Left ventricle myocardium inferior (tissue), 1 donor: ENCODE results near the gene PLA2G2F. TPM values are rescaled to one million over a fixed set of nuclear protein-coding genes. Genes with fewer than 3 reads are reported as not detected.

ENCODE experiments used
- DNase-seq: peaks from one replicate; pipeline ENCODE4 v3.0.0-alpha.2; 2020
- H3K27ac ChIP-seq: fragments of 200-600 bp; replicated peaks from 2 replicates; pipeline ENCODE4 v1.8.0; 2021
- H3K27me3 ChIP-seq: fragments of 200-600 bp; 2 replicates; pipeline ENCODE4 v1.8.0; 2021; ENCODE audit warnings: low read depth
- H3K36me3 ChIP-seq: fragments of 200-600 bp; 2 replicates; pipeline ENCODE4 v1.8.0; 2021
- H3K4me1 ChIP-seq: fragments of 200-600 bp; 2 replicates; pipeline ENCODE4 v1.8.0; 2021
- H3K4me3 ChIP-seq: fragments of 200-600 bp; 2 replicates; pipeline ENCODE4 v1.8.0; 2021; ENCODE audit warnings: mild to moderate bottlenecking, moderate library complexity
- H3K9me3 ChIP-seq: fragments of 200-600 bp; replicated peaks from 2 replicates; pipeline ENCODE4 v1.8.0; 2021
- CTCF ChIP-seq: fragments of 200-600 bp; IDR thresholded peaks from 2 replicates; pipeline ENCODE4 v1.8.0; 2021; ENCODE audit warnings: antibody characterized with exemption, mild to moderate bottlenecking, borderline replicate concordance
- intact Hi-C: fragments of 100-400 bp; cut with micrococcal nuclease; formaldehyde crosslinking; loops from one replicate; pipeline ENCODE4 v1.11.0; 2022
- total RNA-seq: library from RNA; stranded (reverse); fragmentation: NEBNext Ultra II Directional; extraction: Animal tissue kit (Norgen Biotek cat#: 25700); gene quantifications from one replicate; pipeline ENCODE4 v1.2.1, GENCODE V29; 2021
- donor health status: DM: no; HTN: yes; CAD: no; lungs with severe emphysema.

PLA2G2F gene
- total RNA-seq, 1 donor from 2014 or later = not detected

DNA sequence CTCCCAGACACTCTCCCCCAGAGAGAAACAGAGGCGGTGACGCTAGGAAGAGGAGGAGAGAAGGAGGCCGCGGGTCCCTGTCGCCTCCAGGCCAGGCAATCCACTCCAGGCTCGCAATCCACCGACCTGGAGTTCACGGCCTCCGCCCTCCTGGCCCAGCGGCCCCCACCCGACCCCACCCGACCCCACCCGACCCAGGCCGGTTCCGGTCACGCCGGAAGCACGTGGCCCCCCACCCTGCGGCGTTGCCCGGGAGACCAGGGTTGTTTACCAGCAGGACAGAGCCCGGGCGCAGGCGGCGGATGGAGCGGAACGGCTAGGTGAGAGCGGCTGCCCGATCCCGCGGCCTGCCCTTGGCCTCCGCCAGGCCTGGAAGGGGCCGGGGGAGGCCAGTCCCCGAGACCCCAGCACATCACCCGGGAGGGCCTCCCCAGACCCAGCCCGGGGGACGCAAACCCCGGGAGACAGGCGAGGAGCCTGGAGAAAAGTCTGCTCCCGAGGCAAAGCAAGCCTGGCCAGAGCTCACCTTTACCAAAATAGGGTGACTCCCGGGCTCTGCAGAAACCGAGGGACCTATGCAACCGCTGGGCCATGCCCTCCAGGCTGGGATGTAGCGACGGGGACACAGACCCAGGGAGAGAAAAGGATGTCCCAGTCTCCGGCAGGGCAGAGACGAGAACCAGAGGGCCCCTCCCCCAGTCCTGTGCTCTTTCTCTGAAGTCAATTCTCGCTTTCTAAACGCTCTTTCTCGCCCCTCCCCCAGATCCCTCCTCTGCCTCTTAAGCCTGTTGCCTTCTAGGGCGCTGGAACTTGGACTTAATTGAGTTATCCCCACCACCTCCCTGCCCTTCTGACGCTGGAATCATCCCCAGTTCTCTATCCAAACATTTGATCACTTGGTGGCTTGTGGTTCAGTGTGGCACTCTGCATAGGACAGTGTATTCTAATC, 47.0 kb downstream of the PLA2G2F start, which contains the start of the genes PLA2G2C and UBXN10:
Gene PLA2G2C (minus strand): TSS at position 685 of the 949 bp plus-strand sequence. CDS start 9,155 bp downstream, outside the sequence.
Gene UBXN10 (plus strand): TSS at position 263 of the 949 bp plus-strand sequence. CDS start 4,466 bp downstream, outside the sequence.
- no peaks in the 10 kb centered on the region for H3K36me3 ChIP-seq
- peak within 1 kb of the TSS; percentile 40 for H3K27ac ChIP-seq
- H3K4me3 ChIP-seq = peak within 1 kb of the TSS; percentile 66
- DNase-seq = peak; percentile 59
- peaks cover 61% of the 10 kb centered on the region for H3K27me3 ChIP-seq
- no peaks in the 10 kb centered on the region for H3K9me3 ChIP-seq
- intact Hi-C loops = no loop called here
- no peak for TF ChIP-seq CTCF
- peaks cover 31% of the 10 kb centered on the region for H3K4me1 ChIP-seq

DNA sequence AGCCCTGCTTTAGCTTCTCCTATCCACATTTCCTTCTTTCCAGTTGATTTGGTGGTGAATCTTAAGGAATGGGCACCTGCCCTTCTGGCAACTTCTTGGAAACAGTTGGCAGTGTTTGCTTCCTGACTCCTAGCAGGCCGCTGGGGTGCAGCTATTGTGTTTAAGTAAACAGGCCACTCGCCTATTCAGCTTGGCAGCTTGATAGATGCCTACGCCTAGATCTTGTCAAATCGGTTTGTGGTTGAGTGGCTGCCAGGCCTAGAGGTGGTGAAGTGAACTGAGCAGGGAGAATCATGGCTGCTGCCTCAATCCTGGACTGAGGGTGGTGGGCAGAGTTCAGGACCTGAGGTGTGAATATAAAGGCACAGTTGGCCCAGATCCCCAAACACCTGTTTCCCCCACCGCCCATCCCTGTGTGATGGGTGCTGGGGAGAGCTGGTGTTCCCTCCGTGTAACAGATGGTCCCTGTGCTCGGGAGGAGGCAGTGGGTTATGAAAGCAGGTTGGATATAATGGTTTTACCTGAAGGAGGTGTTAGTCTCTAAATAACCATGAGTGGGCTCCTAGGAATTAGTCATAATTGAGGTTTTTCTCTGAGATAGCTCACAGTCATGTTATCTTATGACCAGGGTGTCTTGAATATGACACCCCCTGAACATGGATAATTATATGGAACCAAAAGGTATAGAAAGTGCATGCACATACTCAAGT, 48.1 kb downstream of the PLA2G2F start:
- peak overlapping the region; percentile 66 for H3K4me3 ChIP-seq
- H3K27me3 ChIP-seq = peaks cover 69% of the 10 kb centered on the region
- H3K27ac ChIP-seq = no peak overlapping the region
- TF ChIP-seq CTCF = no peak
- no peak for DNase-seq
- H3K9me3 ChIP-seq = no peaks in the 10 kb centered on the region
- no peaks in the 10 kb centered on the region for H3K36me3 ChIP-seq
- intact Hi-C loops = no loop called here
- H3K4me1 ChIP-seq = peaks cover 31% of the 10 kb centered on the region

DNA sequence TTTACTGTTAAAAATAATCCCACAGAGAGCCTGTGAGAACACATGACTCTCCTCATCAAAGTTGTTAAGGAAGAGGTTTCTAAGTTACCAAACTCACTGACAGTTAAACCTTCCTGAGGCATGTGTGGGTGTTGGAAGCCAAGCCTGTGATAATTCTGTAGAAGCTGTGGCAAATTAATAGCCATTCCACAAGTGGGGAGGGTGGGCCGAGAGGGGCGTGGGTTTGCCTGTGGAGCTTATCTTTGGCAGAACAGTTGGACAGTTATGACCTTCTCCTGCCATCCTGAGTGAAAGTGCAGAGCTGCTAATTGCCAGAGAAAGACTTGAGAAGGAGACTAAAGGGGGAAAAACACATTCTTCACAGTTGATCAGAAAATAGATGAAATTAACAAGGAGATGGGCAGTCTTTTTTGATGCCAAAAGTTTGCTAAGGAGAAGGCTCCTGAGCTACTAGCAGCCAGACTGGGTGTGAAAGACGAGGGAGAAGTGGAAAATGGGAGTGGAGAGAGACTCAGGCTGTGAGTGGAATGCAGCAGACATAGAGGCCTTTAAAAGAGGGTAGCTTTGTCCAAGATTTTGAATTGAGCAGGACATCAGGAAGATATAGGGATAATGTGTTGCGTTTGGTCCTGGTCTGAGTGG, 48.8 kb downstream of the PLA2G2F start:
- Histone ChIP-seq H3K4me3 (no peak overlapping the region), H3K27ac (no peak overlapping the region), H3K4me1 (peaks cover 31% of the 10 kb centered on the region), H3K27me3 (peaks cover 69% of the 10 kb centered on the region), H3K36me3 (no peaks in the 10 kb centered on the region), H3K9me3 (no peaks in the 10 kb centered on the region)
- no peak for TF ChIP-seq CTCF
- intact Hi-C loops = no loop called here
- no peak for DNase-seq

- Histone ChIP-seq H3K9me3 (no peaks in the 10 kb centered on the region), H3K27ac (no peak overlapping the region), H3K36me3 (no peaks in the 10 kb centered on the region), H3K27me3 (peaks cover 72% of the 10 kb centered on the region), H3K4me1 (peaks cover 31% of the 10 kb centered on the region), H3K4me3 (no peak overlapping the region)
- intact Hi-C loops = no loop called here
- TF ChIP-seq CTCF = no peak
- DNase-seq = no peak
These were observed 49.3 kb downstream of the PLA2G2F start for GRCh38 chr1:20188455-20188817.

DNA sequence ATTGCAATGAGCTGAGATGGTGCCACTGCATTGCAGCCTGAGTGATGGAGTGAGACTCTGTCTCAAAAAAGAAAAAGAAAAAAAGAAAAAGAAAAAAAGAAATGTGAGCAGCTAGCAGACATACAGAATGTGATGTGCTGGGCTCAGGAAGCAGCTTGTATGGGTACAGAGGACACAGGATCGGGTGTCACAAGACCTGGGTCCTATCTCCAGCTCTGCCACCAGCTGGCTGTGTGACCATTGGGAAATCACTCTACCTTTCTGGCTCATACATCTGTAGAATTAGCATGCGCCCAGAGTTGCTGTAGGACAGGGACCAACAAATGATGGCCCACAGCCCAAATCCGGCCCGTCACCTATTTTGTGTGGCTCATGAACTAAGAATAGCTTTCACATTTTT, 50.5 kb downstream of the PLA2G2F start:
- Histone ChIP-seq H3K27ac (no peak overlapping the region), H3K4me1 (peaks cover 32% of the 10 kb centered on the region), H3K27me3 (peaks cover 73% of the 10 kb centered on the region), H3K4me3 (no peak overlapping the region), H3K36me3 (no peaks in the 10 kb centered on the region), H3K9me3 (no peaks in the 10 kb centered on the region)
- DNase-seq = no peak
- no peak for TF ChIP-seq CTCF
- intact Hi-C loops = no loop called here
